ENCODE measurements around the gene TMEM232.
A peak's percentile ranks its signal among the peaks of the same experiment; 100 is the strongest.
"Not testable (repeated sequence)": the region's sequence is repeated elsewhere in the genome, so short reads cannot be mapped to it uniquely, and the experiment has no call there.

Gene TMEM232

DNA sequence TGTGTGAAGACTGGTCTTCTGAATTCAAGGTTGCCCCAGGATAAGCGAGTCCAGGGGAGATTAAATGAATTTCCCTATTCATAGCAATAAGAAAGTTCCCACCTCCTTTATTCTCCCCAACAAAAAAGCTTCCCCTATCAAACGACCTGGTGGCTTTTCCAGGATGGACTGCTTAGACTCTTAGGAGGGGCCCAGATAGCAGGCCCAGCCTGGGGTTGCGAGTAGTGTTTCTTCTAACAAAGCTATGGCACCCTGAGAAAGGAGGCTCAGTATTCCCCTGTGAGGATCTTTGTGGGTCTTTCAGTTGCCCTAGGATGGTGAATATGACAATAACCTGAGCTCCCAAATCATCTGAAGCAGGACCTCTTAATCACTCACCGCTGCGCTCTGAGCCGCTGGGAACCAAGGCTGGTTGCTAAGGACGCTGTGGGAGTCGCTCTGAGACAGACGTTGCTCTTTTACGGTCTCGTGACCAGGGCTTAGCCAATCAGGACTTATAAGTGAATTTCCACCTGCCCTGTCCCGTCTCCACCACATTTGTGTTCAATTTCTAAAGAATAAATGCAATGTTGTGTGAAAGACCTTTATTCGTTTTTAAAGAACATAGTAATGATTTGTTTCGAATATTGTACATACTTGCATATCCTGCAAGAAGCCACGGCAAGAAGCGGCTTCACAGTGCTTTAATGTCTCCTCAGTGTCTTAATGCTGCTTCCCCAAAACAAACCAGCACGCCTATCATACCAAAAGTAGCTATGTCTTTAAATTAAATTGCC lies at the start of gene TMEM232:
TMEM232 (minus strand) TSS at position 423 of the 776 bp plus-strand sequence. CDS start 59,319 bp downstream, outside the sequence.
- DNase-seq (ENCODE audit: low read depth in 2 of 2, low spot score in 1 of 2) = peak; percentile 9 to 49

DNA sequence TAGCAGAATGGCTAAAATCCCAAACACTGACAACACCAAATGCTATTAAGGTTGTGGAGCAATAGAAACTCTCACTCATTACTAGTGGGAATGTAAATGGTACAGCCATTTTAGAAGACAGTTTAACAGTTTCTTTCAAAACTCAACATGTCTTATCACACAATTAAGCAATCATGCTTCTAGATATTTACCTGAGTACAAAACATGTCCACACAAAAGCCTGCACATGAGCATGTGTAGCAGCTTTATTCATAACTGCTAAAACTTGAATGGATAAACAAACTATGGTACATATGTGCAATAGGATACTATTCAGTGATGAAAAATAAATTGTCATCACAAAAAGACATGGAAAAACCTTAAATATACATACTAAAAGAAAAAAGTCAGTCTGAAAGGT lies 43.8 kb upstream of the TMEM232 start:
- no peak for DNase-seq (ENCODE audit: low read depth in 2 of 2, low spot score in 1 of 2)

DNA sequence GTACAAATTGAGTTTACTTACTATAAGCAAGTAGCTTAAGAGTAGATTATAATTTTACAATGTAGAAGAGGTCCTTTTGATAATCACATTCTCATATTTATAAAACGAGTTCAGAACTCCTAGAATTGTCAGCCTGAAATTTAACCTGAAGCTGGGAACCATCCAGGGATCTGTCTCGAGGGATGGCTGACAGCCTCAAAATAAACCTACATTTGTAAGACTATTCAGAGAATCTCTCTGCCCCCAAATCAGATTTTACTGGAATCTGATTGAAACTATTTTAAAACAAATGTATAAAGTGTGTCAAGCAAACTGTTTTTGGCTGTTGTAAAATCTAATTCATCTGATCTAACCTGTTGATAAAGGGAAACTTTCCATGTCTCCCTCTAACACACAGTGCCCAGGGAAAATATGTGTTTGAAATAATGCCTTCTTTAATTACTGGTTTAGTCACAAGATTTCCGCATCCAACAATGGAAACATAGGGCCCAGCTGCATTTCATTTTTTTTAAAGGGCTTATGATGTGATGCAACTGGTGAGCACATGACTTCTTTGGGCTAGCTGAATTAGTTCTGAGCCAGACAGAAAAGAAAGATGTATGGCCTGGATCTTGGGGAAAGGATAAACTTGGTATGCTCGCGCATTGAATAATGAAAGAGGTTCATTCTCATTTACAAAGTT lies 42.7 kb upstream of the TMEM232 start:
- DNase-seq (ENCODE audit: low read depth in 2 of 2, low spot score in 1 of 2) = no peak

DNA sequence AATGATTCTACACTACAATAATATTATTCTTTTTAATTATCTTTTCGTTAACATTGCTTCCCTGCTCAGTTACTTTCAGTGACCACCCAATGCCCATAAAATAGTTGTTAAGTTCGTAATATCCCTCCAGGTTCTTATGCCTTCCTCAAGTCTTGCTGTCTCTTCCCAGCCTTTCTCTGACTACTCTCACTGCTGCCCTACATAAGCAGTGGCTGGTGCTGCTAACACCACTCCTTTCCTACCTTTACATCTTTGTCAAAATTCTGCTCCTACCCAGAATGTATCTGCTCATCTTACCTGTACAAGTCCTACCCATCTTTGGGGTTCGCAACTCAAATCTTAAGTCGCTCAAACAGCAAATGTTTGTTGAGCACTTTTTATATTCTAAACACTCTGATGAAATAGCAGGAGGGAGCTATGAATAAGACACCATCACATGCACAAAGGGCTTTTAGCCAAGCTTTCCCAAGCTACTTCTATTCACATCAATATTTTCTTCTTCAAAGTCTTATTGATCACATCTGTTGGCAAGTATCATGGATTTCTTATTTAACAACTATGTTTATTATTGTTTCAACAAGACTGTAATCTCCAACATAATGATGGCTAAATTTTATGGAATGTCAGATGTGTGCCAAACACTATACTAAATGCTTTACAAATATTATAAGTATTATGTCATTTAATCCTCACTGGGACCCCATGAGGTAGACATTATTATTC lies 41.8 kb upstream of the TMEM232 start:
- DNase-seq (ENCODE audit: low read depth in 2 of 2, low spot score in 1 of 2) = no peak

DNA sequence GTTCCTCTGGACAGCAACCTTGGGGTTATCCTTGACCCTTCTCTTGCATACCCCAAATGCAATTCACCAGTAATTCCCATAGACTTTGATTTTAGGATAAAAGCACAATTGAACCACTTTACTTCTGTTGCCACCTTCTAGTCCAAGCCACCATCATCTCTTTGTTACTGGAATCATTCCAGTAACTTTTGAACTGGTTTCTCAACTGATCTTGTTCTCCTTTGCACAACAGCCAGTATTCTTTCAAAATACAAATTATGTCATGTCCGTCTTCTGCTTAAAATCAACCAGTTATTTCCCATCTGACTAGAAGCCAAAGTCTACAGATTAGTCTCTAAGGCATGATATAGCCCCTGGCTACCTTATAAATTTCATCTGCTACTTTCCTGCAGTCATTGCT lies 33.7 kb upstream of the TMEM232 start:
- DNase-seq (ENCODE audit: low read depth in 2 of 2, low spot score in 1 of 2) = no peak

DNA sequence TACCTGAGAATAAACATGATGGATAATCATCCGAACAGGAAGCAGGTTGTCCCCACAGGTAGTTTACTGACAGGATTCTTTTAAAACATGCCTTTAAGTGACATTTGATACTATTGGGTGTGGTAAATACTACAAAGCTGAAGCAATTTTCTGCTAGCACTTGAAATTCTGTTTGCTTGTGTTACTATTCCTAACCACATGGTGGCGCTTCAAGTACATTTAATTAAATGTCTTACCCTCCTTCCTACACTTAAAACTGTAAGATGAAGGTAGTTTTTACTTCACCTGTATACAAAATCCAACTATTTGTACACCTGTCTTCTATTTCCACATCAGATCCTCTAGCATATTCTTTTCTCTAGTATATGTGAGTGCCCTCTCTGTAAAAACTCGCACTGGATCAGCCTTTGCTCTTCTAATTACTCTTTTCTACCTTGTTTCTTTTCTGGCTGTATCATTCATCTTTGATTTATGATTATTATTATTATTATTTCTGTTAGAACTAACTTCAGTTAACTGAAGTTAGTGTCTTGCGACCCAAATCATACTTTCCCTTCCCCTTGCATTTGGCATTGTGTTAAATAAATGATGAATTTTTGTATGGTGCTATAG lies 30.8 kb upstream of the TMEM232 start:
- DNase-seq (ENCODE audit: low read depth in 2 of 2, low spot score in 1 of 2) = no peak

DNA sequence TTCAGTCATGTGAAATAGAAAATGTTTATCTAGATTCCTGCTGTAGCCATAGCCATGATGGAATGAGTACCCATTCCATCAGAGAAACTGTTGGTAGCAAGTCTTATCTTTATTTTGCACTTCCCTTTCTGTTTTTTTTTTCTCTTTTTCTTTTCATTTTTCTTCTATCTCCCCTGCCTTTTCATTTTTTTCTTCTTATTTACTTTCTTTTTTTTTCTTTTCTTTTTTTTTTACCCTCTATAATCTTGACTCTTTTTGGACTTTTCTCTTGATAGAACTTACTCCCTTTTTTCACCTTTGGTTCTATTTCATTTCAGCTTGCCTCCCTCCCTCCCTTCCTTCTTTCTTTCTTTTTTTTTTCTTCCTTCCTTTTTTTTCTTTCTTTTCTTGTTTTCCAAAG lies 27.7 kb upstream of the TMEM232 start:
- DNase-seq (ENCODE audit: low read depth in 2 of 2, low spot score in 1 of 2) = no peak

DNA sequence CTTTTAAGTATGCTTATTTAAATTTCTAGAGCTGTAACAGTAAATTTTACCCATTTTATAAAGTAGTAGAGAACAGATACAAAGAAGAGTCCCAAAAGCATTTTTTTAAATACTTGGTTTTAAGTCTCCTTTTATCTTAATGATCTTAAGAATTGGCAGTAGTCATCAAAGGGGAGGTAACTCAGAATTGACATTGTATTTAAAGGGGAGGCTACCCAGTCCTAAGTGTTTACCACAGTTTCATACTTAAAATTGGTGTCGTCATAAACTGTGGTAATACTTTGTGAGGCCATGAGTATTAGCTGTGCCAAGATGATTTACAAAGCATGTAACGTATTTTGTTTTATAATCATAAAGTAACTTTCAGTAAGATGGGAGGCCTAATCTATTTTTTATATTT lies 27.1 kb upstream of the TMEM232 start:
- no peak for DNase-seq (ENCODE audit: low read depth in 2 of 2, low spot score in 1 of 2)

DNA sequence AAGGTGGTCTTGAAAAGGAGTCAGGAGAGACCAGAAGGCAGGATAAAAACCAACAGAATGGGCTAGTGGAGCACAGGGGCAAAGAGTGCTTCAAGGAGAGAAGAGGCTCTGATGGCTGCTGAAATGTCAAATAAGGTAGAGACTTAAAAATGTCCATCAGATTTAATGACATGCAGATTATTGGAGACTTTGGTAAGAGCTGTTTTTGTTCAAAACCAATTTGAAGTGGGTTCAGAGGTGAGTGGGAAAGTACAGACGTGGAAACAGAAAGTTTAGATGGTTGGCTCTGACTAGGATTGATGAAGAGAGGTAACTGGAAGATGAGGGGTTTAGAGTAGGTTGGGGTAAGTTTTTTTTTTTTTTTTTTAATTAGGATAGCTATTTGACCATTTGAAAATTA lies 26.5 kb upstream of the TMEM232 start:
- DNase-seq (ENCODE audit: low read depth in 2 of 2, low spot score in 1 of 2) = no peak

DNA sequence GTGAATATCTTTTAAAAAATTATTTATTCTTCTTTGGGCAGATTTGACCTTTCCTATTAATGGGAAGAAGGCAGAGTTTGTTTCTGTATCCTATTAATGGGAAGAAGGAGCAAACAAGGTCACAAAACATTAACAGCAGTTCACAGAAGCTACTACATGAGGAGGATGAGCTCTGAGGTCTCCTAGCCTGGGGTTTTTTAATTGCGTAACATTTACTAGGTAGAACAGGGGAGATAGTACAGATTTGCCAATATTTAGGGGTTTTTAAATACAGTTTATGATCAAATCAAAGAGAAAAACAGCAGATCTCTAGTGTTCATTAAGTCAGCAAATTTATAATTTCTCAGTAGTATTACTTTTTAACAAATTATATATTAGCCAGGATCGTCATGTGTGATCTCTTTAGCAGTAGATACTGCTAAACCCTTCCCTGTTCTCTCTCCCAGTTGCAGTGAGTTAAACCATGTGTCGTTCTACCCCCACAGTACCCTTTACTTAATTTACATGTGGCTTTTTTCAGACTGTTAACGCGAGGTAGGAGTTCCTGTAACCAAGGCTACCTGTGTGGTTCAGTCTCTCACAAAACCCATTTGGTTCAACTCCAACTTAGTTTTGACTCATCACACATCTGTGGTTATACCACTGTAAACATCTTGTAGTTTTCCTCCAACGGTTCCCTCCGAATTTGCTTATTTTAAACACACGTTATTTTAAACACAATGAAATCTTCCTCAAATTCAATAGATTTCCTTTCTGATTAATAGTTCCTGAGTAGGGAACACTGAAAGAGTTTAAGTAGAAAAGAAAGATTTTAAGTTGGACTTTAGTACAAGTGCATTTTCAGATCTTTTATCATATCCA lies 25.7 kb upstream of the TMEM232 start:
- no peak for DNase-seq (ENCODE audit: low read depth in 2 of 2, low spot score in 1 of 2)

DNA sequence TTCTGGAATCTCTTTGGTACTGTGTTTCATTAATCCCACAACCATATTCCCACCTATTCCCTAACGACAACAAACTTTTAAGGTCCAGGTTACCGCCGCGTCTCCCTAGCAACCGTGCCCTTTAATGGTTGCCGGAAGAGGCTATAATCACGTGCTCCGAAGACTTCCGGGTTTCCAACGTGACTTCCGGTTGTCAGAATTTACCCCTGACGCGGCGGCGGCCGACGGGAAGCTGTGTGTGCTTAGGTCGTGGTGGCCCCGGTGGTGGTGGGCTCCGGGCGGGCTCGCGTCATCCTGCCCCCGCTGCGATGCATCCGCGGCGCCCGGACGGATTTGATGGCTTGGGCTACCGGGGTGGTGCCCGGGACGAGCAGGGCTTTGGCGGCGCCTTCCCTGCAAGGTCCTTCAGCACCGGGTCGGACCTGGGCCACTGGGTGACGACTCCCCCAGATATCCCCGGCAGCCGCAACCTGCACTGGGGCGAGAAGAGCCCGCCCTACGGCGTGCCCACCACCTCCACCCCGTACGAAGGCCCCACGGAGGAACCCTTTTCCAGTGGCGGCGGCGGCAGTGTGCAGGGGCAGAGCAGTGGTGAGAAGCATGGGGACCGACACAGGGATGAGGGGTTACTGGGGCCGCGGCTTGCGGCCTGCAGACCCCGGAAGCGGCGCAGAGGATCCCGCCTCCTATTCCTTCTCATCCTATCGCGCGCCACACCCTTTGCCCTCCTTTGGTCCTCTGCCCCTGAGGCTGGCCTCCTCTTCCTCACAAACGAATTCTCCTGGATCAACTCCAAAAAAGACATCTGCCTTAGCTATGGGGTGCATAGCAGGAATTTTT lies 12.6 kb upstream of the TMEM232 start, which contains the start of gene SLC25A46:
SLC25A46 (plus strand) TSS at position 196 of the 840 bp plus-strand sequence; CDS start at position 309, 113 bp downstream.
- DNase-seq (ENCODE audit: low read depth in 2 of 2, low spot score in 1 of 2) = peak; percentile 75

DNA sequence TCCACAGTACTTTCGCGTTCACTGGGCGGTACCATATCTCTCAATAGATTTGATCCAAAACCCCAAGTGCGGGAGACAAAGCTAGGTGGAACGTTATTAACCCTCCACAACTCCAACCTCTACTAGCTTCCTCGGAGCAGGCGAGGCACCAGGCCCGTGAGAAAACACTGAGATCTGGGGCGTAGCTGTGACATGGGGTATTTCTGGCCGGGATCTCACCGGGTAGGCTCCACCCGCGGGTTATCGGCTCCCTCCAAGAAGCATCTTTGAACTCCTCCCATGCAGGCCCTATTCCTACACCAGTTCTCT lies 12.0 kb upstream of the TMEM232 start:
- no peak for DNase-seq (ENCODE audit: low read depth in 2 of 2, low spot score in 1 of 2)

DNA sequence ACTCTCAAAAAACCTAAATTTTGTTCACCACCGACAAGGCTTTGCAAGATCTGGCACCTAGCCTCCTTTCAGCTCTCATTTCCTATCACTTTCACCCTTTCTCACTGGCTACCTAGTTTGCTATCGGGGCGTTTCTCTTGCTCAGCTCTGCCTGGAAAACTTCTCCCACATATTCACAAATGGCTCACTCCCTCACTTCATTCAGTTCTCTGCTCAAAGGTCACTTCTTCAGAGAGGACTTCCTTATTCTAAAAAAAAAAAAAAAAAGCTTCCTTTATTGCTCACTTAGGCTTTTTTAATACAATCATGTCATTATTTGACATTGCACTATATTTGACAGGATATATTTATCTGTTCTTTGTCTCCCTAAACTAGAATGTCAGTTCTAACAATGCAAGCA lies 10.3 kb upstream of the TMEM232 start:
- no peak for DNase-seq (ENCODE audit: low read depth in 2 of 2, low spot score in 1 of 2)

DNA sequence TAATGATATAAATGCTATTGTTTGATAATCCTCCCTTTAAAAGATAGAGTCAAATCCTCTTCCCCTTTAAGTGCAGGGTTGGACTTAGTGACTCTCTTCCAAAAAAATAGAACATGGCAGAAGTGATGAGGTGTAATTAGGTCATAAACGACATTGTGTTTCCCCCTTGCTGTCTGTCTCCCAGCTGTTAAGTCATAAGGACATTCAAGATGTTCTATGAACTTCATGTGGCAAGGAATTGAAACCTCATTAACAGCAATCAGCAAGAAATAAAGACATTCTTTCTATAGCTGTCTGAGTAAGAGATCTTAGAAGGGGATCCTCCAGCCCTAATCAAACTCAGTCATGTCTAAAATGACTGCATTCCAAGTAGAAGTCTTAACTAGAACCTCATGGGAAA lies 9.1 kb upstream of the TMEM232 start:
- DNase-seq (ENCODE audit: low read depth in 2 of 2, low spot score in 1 of 2) = no peak

DNA sequence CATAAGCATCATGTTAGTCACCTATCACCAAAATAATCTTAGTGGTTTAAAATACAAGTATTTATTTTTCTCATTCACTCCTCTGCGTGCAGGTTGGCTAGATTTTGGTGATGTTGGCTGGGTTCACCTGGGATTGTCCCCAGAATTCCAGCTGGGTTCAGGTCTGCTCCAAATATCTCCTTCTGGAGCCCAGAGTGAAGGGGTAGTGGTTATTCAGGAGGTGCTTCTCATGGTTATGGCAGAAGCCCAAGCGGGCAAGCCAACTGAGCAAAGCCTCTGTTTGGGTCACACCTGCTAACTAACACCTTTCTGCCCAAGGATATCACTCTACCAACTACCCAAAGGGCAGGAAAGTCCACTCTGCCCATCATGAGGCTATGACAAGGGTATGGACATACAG lies 7.6 kb upstream of the TMEM232 start:
- DNase-seq (ENCODE audit: low read depth in 2 of 2, low spot score in 1 of 2) = no peak

DNA sequence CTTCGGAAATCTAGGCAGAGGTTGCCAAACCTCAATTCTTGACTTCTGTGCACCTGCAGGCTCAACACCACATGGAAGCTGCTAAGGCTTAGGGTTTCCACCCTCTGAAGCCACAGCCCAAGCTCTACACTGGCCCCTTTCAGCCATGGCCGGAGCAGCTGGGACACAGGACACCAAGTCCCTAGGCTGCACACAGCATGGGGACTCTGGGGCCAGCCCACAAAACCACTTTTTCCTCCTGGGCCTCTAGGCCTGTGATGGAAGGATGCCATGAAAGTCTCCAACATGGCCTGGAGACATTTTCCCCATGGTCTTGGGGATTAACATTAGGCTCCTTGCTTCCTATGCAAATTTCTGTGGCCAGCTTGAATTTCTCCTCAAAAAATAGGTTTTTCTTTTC lies 5.0 kb upstream of the TMEM232 start:
- not testable (repeated sequence) for DNase-seq (ENCODE audit: low read depth in 2 of 2, low spot score in 1 of 2)

DNA sequence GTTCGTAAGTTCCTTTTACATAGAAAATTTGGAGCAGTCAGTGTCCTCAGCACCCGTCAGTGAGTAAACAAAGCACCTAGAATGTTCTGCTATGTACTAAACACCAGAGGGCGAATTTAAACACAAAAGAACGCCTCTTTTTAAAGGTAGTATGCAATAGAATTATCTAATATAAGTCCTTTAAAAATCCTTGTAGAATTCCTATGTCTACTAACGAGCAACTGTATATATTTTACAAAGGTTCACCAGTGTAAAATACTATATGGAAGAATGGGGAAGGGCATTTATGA lies 499 bp upstream of the TMEM232 start:
- no peak for DNase-seq (ENCODE audit: low read depth in 2 of 2, low spot score in 1 of 2)

DNA sequence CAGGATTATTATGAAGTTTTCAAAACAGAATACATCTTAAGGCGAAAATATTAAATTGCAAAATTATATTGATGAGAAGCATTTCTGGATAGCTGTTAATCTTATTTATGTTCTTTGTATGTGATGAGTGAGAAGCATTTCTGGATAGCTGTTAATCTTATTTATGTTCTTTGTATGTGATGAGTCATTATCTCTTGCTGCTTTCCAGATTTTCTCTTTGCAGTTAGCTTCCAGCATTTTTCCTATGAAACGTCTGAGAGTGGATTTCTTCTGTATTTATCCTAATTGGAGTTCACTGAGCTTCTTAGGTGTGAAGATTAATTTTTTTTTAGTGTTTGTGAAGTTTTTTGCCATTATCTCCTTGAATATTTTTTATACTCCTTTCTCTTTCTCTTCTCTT lies 8.2 kb downstream of the TMEM232 start:
- DNase-seq (ENCODE audit: low read depth in 2 of 2, low spot score in 1 of 2) = no peak

DNA sequence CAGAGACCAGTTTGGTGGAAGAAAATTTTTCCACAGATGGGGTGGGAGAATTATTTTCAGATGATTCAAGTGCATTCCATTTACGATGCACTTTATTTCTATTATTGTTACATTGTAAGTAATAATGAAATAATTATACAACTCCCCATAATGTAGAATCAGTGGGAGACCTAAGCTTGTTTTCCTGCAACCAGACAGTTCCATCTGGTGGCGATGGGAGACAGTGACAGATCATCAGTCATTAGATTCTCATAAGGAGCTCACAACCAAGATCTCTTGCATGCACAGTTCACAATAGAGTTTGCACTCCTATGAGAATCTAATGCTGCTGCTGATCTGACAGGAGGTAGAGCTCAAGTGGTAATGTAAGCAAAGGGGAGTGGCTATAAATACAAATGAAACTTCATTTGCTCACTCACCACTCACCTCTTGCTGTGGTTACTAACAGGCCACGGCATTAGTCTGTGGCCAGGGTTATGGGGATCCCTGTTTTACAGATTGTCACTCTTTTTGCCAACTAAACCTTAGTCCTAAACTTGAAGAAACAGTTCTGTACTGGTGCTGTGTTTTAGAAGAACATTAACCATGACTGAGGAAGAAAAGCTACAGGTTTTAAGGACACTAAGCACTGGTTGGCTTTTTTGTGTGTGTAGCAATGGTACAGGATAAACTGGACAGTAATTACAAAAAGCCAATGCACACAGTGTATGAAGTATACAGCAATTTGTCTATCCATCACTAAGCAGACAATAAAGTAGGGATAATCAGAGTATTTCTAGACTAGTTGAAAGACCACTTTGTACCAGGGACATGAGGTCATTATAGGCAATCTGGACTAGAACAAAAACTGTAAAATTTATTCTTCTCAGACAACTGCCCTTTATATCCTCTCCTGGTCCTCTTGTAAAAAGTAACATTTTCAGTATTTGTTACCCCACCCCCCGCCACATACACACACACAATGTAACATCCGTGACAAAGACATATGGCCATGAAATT lies 9.9 kb downstream of the TMEM232 start:
- DNase-seq (ENCODE audit: low read depth in 2 of 2, low spot score in 1 of 2) = no peak

Measured in stimulated activated CD8-positive, alpha-beta memory T cell treated with anti-CD3 and anti-CD28 coated beads, Interleukin-4, amount 100 ng/mL, for 1 hour (primary cell).